SU-DHL-6 (cell line): ENCODE measurements around the gene ALDH16A1.

Experiments used
- CTCF ChIP-seq: fragments of 200-600 bp; sonication (generic); IDR thresholded peaks from one replicate; pipeline ENCODE4 v1.5.1; 2017; ENCODE audit warnings: antibody characterized with exemption, mild to moderate bottlenecking, low read length, moderate library complexity; ENCODE audit not compliant: insufficient read depth, poor library complexity, severe bottlenecking
- EZH2phosphoT487 ChIP-seq: fragments of 200-600 bp; sonication (generic), shearing (Covaris generic); conservative IDR thresholded peaks from 2 replicates; pipeline ENCODE4 v1.6.1; 2018; ENCODE audit warnings: mild to moderate bottlenecking, antibody characterized with exemption, low read length, moderate library complexity, mixed read lengths

DNA sequence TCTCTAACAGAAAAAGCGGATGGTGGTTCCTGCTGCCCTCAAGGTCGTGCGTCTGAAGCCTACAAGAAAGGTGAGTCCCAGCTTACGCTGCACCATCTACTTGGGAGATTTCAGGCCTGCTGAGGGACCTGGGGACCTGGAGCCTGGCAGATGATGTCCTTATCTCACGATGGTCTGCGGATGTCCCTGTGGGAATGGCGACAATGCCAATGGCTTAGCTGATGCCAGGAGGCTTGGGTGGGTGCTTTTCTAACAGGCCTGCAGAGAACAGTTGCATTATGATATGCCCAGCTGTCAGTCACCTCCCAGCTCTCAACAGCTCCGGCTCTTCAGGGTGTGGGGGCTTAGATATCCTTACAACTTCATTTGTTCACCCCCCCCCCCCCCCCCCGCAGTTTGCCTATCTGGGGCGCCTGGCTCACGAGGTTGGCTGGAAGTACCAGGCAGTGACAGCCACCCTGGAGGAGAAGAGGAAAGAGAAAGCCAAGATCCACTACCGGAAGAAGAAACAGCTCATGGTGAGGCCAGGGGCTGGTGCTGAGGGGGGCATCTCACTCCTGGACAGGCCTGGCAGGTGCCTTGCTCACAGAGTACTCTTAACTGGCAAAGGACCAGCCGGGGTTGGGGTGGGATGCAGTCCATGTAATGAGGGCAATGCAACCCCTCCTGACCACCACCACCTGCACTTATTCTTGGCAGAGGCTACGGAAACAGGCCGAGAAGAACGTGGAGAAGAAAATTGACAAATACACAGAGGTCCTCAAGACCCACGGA, 38.2 kb downstream of the ALDH16A1 start:
- TF ChIP-seq EZH2phosphoT487 (no peak), CTCF (no peak)
